Measurements from ENCODE around the gene TMEM87B. TPM values are rescaled to one million over a fixed set of nuclear protein-coding genes. Genes with fewer than 3 reads are reported as not detected.
A peak's percentile ranks its signal among the peaks of the same experiment; 100 is the strongest.

TMEM87B gene
- total RNA-seq, 1 donor from 2014 or later = 23.6 TPM

DNA sequence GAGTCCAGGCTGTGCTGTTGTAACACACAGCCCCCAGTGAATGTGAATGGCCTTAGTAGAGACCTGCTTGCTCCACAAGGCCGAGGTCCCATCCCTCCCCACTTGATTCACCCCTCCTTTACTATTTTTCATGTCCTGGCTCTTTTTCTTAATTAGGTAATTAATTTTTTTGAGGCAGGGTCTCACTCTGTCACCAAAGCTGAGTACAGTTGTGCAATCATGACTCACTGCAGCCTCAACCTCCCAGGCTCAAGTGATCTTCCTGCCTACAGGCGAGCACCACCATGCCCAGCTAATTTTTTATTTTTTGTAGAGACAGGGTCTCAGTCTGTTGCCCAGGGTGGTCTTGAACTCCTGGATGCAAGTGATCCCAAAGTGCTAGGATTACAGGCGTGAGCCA is 102.4 kb downstream of the TMEM87B start:
- ATAC-seq (no peak), DNase-seq (no peak)
- H3K27me3 ChIP-seq (ENCODE audit: low read depth) = no peaks in the 10 kb centered on the region
- no peak overlapping the region for H3K4me3 ChIP-seq
- TF ChIP-seq, protein P1, sequence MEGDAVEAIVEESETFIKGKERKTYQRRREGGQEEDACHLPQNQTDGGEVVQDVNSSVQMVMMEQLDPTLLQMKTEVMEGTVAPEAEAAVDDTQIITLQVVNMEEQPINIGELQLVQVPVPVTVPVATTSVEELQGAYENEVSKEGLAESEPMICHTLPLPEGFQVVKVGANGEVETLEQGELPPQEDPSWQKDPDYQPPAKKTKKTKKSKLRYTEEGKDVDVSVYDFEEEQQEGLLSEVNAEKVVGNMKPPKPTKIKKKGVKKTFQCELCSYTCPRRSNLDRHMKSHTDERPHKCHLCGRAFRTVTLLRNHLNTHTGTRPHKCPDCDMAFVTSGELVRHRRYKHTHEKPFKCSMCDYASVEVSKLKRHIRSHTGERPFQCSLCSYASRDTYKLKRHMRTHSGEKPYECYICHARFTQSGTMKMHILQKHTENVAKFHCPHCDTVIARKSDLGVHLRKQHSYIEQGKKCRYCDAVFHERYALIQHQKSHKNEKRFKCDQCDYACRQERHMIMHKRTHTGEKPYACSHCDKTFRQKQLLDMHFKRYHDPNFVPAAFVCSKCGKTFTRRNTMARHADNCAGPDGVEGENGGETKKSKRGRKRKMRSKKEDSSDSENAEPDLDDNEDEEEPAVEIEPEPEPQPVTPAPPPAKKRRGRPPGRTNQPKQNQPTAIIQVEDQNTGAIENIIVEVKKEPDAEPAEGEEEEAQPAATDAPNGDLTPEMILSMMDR (IDR thresholded peaks at IDR 0.05) = no peak
- peaks cover 9% of the 10 kb centered on the region for H3K4me1 ChIP-seq
- H3K36me3 ChIP-seq = no peaks in the 10 kb centered on the region
- no peaks in the 10 kb centered on the region for H3K9me3 ChIP-seq
- no peak overlapping the region for H3K27ac ChIP-seq
- intact Hi-C loops (cut with DNase I) = no loop called here

DNA sequence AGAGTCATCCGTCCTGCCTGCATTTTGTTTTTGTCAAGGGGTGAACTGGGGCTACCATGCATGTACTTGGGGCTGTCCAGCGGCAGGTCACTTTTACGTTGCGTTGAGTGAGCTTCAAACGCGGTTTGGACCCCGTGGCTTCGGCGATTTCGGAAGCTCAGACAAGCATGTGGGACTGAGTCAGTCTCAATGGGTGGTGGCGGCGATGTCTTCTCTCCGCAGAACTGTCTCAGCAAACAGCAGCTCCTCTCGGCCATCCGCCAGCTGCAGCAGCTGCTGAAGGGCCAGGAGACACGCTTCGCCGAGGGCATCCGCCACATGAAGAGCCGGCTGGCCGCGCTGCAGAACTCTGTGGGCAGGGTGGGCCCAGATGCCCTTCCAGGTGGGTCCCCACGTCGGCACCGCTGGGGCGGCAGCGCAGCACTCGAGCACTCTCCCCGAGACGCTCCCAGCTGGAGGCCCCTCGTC is 104.4 kb downstream of the TMEM87B start:
- ATAC-seq = no peak
- Histone ChIP-seq H3K4me3 (no peak overlapping the region), H3K27ac (no peak overlapping the region), H3K4me1 (peaks cover 9% of the 10 kb centered on the region), H3K27me3 (ENCODE audit: low read depth) (no peaks in the 10 kb centered on the region), H3K9me3 (no peaks in the 10 kb centered on the region), H3K36me3 (no peaks in the 10 kb centered on the region)
- DNase-seq = no peak
- intact Hi-C loops (cut with DNase I) = no loop called here
- TF ChIP-seq, protein P1 (IDR thresholded peaks at IDR 0.05) = no peak

DNA sequence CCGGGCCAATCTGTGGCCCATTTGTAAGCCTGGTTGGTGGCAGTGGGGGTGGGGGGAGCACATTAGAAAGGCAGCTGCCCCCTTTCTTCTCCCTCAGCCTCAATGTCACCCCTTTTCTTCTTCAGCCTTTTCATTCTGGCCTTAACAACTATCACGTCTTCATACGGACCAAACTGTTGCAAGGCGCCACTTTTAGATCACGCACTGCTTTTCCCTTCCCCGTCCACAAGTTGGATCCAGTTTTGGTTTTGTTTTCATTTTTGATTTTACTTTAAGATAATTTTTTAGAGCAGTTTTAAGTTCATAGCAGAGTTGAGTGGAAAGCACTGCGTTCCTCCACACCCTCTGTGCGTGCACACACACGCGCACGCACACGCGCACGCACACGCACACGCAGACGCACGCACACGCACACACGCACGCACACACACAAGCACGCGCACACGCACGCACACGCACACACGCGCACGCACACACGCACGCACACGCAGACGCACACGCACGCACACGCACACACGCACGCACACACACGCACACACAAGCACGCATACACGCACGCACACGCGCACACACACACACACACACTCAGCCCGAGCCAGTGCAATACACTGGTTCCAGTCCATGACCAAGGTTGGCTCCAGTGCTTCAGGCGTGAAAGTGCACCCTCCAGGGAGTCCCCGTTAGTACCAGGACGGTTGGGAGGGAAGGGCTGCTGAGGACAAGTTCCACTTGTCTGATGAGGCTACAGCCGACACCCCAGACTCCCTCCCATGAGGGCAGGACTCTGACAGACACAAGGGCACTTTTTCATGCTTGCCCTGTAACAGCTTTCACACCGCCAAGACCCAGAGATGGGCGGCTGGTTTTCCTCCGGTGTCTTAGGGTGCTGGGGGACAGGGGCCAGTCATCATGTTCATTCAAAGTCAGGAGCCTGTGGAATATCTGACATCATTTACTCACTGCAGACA is 105.5 kb downstream of the TMEM87B start:
- TF ChIP-seq, protein P1 (IDR thresholded peaks at IDR 0.05) = no peak
- H3K9me3 ChIP-seq = no peaks in the 10 kb centered on the region
- no peak for ATAC-seq
- no peaks in the 10 kb centered on the region for H3K36me3 ChIP-seq
- peaks cover 6% of the 10 kb centered on the region for H3K4me1 ChIP-seq
- H3K27me3 ChIP-seq (ENCODE audit: low read depth) = no peaks in the 10 kb centered on the region
- H3K4me3 ChIP-seq = no peak overlapping the region
- intact Hi-C loops (cut with DNase I) = no loop called here
- H3K27ac ChIP-seq = no peak overlapping the region
- DNase-seq = no peak

DNA sequence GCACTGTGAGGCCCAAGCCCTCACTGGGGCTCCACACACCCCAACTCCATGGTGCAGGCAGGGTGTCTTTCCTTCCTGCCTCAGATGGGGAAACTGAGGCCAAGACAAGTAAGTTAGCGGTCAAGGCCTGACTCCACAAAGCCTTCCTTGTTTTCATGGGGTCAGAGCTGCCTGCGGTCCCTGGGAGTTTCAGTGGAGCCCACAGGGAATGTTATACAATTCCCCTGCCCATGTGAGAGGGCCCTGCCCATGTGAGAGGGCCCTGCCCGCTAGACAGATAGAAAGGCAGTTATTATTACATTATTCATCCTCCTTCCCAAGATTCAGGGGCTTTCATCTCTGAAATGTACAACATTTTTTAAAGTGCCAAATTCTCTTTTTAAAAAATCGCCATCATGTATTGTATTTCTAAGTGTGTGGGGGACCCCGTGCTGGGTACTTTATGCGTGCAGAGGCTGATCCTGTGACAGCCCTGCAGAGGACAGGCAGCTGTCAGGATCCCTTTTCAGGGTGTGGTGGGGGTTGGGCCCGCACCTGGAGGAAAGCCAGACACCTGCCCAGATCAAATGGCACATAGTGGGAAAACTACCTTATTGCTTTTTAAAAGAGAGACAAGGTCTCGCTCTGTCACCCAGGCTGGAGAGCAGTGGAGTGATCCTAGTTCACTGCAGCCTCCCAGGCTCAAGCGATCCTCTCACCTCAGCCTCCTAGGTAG is 106.5 kb downstream of the TMEM87B start:
- no peak overlapping the region for H3K4me3 ChIP-seq
- no peaks in the 10 kb centered on the region for H3K27me3 ChIP-seq (ENCODE audit: low read depth)
- no peaks in the 10 kb centered on the region for H3K36me3 ChIP-seq
- H3K9me3 ChIP-seq = no peaks in the 10 kb centered on the region
- no peaks in the 10 kb centered on the region for H3K4me1 ChIP-seq
- ATAC-seq = no peak
- TF ChIP-seq, protein P1 (IDR thresholded peaks at IDR 0.05) = no peak
- peak; percentile 11 for DNase-seq
- intact Hi-C loops (cut with DNase I) = no loop called here
- no peak overlapping the region for H3K27ac ChIP-seq

DNA sequence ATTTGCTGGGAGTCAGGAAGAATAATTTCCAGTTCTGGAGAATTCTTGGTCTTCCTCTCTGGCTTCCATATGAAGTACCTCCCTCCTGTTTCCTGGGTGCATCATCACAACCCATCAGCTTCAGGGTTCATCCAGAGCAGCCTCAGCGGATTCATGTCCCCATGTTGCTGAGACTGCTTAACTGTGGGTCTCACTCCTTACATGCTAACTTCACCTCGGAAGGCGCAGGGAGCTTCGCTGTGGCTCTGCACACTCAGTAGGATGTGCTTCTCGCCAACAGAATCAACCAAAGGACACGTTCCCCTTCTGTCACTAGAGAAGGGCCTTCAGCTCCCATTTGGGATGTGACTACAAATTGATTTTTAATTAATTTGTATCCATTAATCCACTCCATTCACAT is 107.3 kb downstream of the TMEM87B start:
- Histone ChIP-seq H3K4me1 (no peaks in the 10 kb centered on the region), H3K27me3 (ENCODE audit: low read depth) (no peaks in the 10 kb centered on the region), H3K27ac (no peak overlapping the region), H3K9me3 (no peaks in the 10 kb centered on the region), H3K36me3 (no peaks in the 10 kb centered on the region), H3K4me3 (no peak overlapping the region)
- TF ChIP-seq, protein P1 (IDR thresholded peaks at IDR 0.05) = no peak
- no peak for DNase-seq
- no peak for ATAC-seq
- intact Hi-C loops (cut with DNase I) = no loop called here

Measured in lower lobe of right lung (tissue), 2 donors.